ENCODE results near the gene ADGRV1.

The ADGRV1 gene

DNA sequence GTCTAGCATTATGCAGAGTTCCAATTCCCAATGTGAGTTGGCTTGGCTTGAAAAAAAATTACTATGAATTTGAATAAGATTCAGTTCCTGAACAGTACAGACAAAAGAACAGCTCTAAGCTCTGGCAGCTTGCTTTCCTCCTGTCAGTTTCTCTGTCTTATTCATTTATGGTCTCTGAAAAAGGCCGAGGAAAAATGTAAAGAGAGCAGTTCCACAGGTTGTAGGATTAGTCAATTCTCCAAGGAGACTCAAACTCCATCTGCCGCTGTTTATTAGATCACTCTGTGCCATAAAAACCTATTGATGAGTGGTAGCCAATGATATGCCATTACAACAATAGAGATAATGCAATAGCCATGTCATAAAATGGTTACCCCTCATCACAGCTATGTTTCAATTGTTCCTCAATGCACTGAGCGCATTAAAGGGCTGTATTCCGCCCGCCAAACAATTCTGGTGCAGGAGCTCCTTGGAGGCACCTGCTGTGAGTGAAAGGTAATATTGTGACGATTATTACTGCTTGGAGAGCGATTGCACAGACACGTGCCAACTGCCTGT, 636.3 kb downstream of the ADGRV1 start:
- Histone ChIP-seq H3K9ac (ENCODE audit: low read length) (no peak overlapping the region), H3K9me3 (ENCODE audit: insufficient read depth, low read length) (no peaks in the 10 kb centered on the region), H3K27ac (ENCODE audit: low read depth, low read length) (no peak overlapping the region), H4K20me1 (ENCODE audit: low read depth, low read length) (no peaks in the 10 kb centered on the region), H3K79me2 (ENCODE audit: insufficient read depth, low read length) (no peaks in the 10 kb centered on the region), H2AFZ (ENCODE audit: low read depth, low read length, severe bottlenecking) (no peak overlapping the region), H3K27me3 (ENCODE audit: low read length) (no peaks in the 10 kb centered on the region; the same call in 1 of the 2 replicates), H3K4me3 (ENCODE audit: insufficient read depth, low read length, poor library complexity, severe bottlenecking) (no peak overlapping the region), H3F3A (ENCODE audit: insufficient read depth) (no peaks in the 10 kb centered on the region), H3K9me2 (replicated peaks; ENCODE audit: insufficient read depth, low read length) (no peaks in the 10 kb centered on the region), H3K4me2 (ENCODE audit: low read depth, low read length, poor library complexity, severe bottlenecking) (no peak overlapping the region), H3K36me3 (ENCODE audit: low read length) (no peaks in the 10 kb centered on the region)
- TF ChIP-seq EZH2phosphoT487 (conservative IDR thresholded peaks at IDR 0.05; ENCODE audit: low read length) = no peak
- TF ChIP-seq, protein P1, sequence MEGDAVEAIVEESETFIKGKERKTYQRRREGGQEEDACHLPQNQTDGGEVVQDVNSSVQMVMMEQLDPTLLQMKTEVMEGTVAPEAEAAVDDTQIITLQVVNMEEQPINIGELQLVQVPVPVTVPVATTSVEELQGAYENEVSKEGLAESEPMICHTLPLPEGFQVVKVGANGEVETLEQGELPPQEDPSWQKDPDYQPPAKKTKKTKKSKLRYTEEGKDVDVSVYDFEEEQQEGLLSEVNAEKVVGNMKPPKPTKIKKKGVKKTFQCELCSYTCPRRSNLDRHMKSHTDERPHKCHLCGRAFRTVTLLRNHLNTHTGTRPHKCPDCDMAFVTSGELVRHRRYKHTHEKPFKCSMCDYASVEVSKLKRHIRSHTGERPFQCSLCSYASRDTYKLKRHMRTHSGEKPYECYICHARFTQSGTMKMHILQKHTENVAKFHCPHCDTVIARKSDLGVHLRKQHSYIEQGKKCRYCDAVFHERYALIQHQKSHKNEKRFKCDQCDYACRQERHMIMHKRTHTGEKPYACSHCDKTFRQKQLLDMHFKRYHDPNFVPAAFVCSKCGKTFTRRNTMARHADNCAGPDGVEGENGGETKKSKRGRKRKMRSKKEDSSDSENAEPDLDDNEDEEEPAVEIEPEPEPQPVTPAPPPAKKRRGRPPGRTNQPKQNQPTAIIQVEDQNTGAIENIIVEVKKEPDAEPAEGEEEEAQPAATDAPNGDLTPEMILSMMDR (IDR thresholded peaks at IDR 0.05; ENCODE audit: insufficient read depth, low read length, poor library complexity, severe bottlenecking) = no peak

DNA sequence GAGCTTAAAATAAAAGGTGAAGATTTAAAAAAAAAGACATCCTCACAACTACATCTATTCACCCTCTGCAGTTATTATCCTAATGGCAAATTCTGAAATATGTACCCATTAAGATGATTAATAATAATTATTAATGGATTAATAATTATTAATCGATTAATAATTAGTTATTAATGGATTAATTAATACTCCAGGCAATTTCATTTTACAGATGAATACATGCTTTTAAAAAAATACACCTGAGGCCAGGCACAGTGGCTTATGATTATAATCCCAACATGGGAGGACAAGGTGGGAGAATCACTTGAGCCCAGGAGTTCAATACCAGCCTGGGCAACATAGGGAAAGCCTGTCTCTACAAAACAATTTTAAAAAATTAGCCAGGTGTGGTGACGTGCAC, 642.1 kb downstream of the ADGRV1 start:
- no peak overlapping the region for H3K27ac ChIP-seq (ENCODE audit: low read depth, low read length)
- no peaks in the 10 kb centered on the region for H3F3A ChIP-seq (ENCODE audit: insufficient read depth)
- H3K9me2 ChIP-seq (replicated peaks; ENCODE audit: insufficient read depth, low read length) = no peaks in the 10 kb centered on the region
- no peaks in the 10 kb centered on the region; the same call in 1 of the 2 replicates for H3K27me3 ChIP-seq (ENCODE audit: low read length)
- no peak overlapping the region for H3K4me2 ChIP-seq (ENCODE audit: low read depth, low read length, poor library complexity, severe bottlenecking)
- H2AFZ ChIP-seq (ENCODE audit: low read depth, low read length, severe bottlenecking) = no peak overlapping the region
- H3K79me2 ChIP-seq (ENCODE audit: insufficient read depth, low read length) = no peaks in the 10 kb centered on the region
- no peak overlapping the region for H3K9ac ChIP-seq (ENCODE audit: low read length)
- H3K36me3 ChIP-seq (ENCODE audit: low read length) = no peaks in the 10 kb centered on the region
- TF ChIP-seq, protein P1 (IDR thresholded peaks at IDR 0.05; ENCODE audit: insufficient read depth, low read length, poor library complexity, severe bottlenecking) = no peak
- TF ChIP-seq EZH2phosphoT487 (conservative IDR thresholded peaks at IDR 0.05; ENCODE audit: low read length) = no peak
- no peaks in the 10 kb centered on the region for H4K20me1 ChIP-seq (ENCODE audit: low read depth, low read length)
- H3K9me3 ChIP-seq (ENCODE audit: insufficient read depth, low read length) = no peaks in the 10 kb centered on the region
- no peak overlapping the region for H3K4me3 ChIP-seq (ENCODE audit: insufficient read depth, low read length, poor library complexity, severe bottlenecking)

DNA sequence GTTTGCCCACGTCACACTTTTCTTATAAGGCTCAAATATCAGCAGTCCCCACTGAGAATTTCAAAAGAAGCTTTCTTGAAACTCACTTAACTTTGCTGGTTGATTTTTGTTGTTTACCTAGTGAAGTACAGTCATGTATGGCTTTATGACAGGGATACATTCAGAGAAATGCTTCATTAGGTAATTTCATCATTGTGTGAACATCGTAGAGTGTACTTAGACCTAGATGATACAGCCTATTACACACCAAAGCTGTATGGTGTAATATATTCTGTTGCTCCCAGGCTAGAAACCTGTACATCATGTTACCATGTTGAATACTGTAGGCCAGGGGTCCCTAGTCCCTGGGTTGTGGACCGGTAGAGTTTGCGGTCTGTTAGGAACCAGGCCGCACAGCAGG, 647.5 kb downstream of the ADGRV1 start:
- H3K36me3 ChIP-seq (ENCODE audit: low read length) = no peaks in the 10 kb centered on the region
- no peaks in the 10 kb centered on the region for H3K27me3 ChIP-seq (ENCODE audit: low read length)
- no peak overlapping the region for H2AFZ ChIP-seq (ENCODE audit: low read depth, low read length, severe bottlenecking)
- no peak overlapping the region for H3K4me3 ChIP-seq (ENCODE audit: insufficient read depth, low read length, poor library complexity, severe bottlenecking)
- no peaks in the 10 kb centered on the region for H3K9me3 ChIP-seq (ENCODE audit: insufficient read depth, low read length)
- no peaks in the 10 kb centered on the region for H4K20me1 ChIP-seq (ENCODE audit: low read depth, low read length)
- no peak for TF ChIP-seq EZH2phosphoT487 (conservative IDR thresholded peaks at IDR 0.05; ENCODE audit: low read length)
- TF ChIP-seq, protein P1 (IDR thresholded peaks at IDR 0.05; ENCODE audit: insufficient read depth, low read length, poor library complexity, severe bottlenecking) = no peak
- H3K79me2 ChIP-seq (ENCODE audit: insufficient read depth, low read length) = no peaks in the 10 kb centered on the region
- no peak overlapping the region for H3K4me2 ChIP-seq (ENCODE audit: low read depth, low read length, poor library complexity, severe bottlenecking)
- no peak overlapping the region for H3K27ac ChIP-seq (ENCODE audit: low read depth, low read length)
- no peak overlapping the region for H3K9ac ChIP-seq (ENCODE audit: low read length)
- no peaks in the 10 kb centered on the region for H3K9me2 ChIP-seq (replicated peaks; ENCODE audit: insufficient read depth, low read length)
- H3F3A ChIP-seq (ENCODE audit: insufficient read depth) = no peaks in the 10 kb centered on the region

Data from SU-DHL-6 (cell line).